Loucy (cell line): ENCODE data around the gene SOX8.

Experiments used
- H2AFZ ChIP-seq: fragments of 200-600 bp; sonication (generic); 2 replicates; pipeline ENCODE4 v1.6.0; 2016; ENCODE audit warnings: antibody characterized with exemption, mild to moderate bottlenecking, low read length, moderate library complexity
- H3F3A ChIP-seq: fragments of 200-600 bp; 2 replicates; pipeline ENCODE4 v1.6.0; 2016; ENCODE audit warnings: antibody characterized with exemption, low read depth, mild to moderate bottlenecking
- H3K27me3 ChIP-seq: fragments of 200-600 bp; sonication (generic); 2 replicates; pipeline ENCODE4 v1.6.1; 2014; ENCODE audit warnings: low read length, mild to moderate bottlenecking; ENCODE audit not compliant: insufficient read depth, poor library complexity, severe bottlenecking
- H3K36me3 ChIP-seq: fragments of 200-600 bp; sonication (generic); 2 replicates; pipeline ENCODE4 v1.6.1; 2016; ENCODE audit warnings: low read length; ENCODE audit not compliant: insufficient read depth
- H3K4me1 ChIP-seq: fragments of 200-600 bp; sonication (generic); 2 replicates; pipeline ENCODE4 v1.5.1; 2014; ENCODE audit warnings: low read length, mild to moderate bottlenecking; ENCODE audit not compliant: insufficient read depth, poor library complexity, severe bottlenecking
- H3K4me2 ChIP-seq: fragments of 200-600 bp; sonication (generic); 2 replicates; pipeline ENCODE4 v1.6.0; 2014; ENCODE audit warnings: antibody characterized with exemption, low read length, low read depth, mild to moderate bottlenecking; ENCODE audit not compliant: poor library complexity, severe bottlenecking
- H3K4me3 ChIP-seq: fragments of 200-600 bp; sonication (generic); 2 replicates; pipeline ENCODE4 v1.5.1; 2014; ENCODE audit warnings: low read length, mild to moderate bottlenecking, mixed read lengths; ENCODE audit not compliant: poor library complexity, severe bottlenecking
- H3K79me2 ChIP-seq: fragments of 200-600 bp; sonication (generic); 2 replicates; pipeline ENCODE4 v1.6.1; 2014; ENCODE audit warnings: low read length; ENCODE audit not compliant: insufficient read depth
- H3K9ac ChIP-seq: fragments of 200-600 bp; sonication (generic); 2 replicates; pipeline ENCODE4 v1.6.0; 2014; ENCODE audit warnings: mild to moderate bottlenecking, low read depth, low read length, moderate library complexity; ENCODE audit not compliant: poor library complexity, severe bottlenecking
- H3K9me2 ChIP-seq: fragments of 200-600 bp; sonication (generic); replicated peaks from 2 replicates; pipeline ENCODE4 v1.6.1; 2016; ENCODE audit warnings: low read depth, low read length, mixed read lengths
- H3K9me3 ChIP-seq: fragments of 200-600 bp; sonication (generic); 2 replicates; pipeline ENCODE4 v1.6.1; 2014; ENCODE audit warnings: mild to moderate bottlenecking, antibody characterized with exemption, low read length, low read depth; ENCODE audit not compliant: insufficient read depth
- H4K20me1 ChIP-seq: fragments of 200-600 bp; sonication (generic); 2 replicates; pipeline ENCODE4 v1.6.0; 2014; ENCODE audit warnings: antibody characterized with exemption, low read length, mild to moderate bottlenecking; ENCODE audit not compliant: insufficient read depth, poor library complexity, severe bottlenecking
- CTCF ChIP-seq: fragments of 200-600 bp; sonication (generic); conservative IDR thresholded peaks from 2 replicates; pipeline ENCODE4 v1.5.1; 2014; ENCODE audit warnings: mild to moderate bottlenecking, antibody characterized with exemption, low read length
- EZH2phosphoT487 ChIP-seq: fragments of 200-600 bp; IDR thresholded peaks from 2 replicates; pipeline ENCODE4 v1.6.1; 2018; ENCODE audit warnings: antibody characterized with exemption, mild to moderate bottlenecking, moderate library complexity, borderline replicate concordance

Gene SOX8

GRCh38 chr16:998615-999014, 17.0 kb downstream of the SOX8 start:
- H3F3A ChIP-seq: no peaks in the 10 kb centered on the region
- no peaks in the 10 kb centered on the region for H3K79me2 ChIP-seq
- H3K9me2 ChIP-seq: no peaks in the 10 kb centered on the region
- no peak overlapping the region for H3K4me2 ChIP-seq
- H3K36me3 ChIP-seq: no peaks in the 10 kb centered on the region
- no peak overlapping the region for H3K9ac ChIP-seq
- no peaks in the 10 kb centered on the region for H4K20me1 ChIP-seq
- H3K4me3 ChIP-seq: no peak overlapping the region
- H3K4me1 ChIP-seq: no peaks in the 10 kb centered on the region
- no peaks in the 10 kb centered on the region; the same call in 1 of the 2 replicates for H3K9me3 ChIP-seq
- no peak for TF ChIP-seq CTCF
- TF ChIP-seq EZH2phosphoT487: no peak
- H2AFZ ChIP-seq: no peak overlapping the region
- no peaks in the 10 kb centered on the region for H3K27me3 ChIP-seq

- TF ChIP-seq EZH2phosphoT487 (no peak), CTCF (no peak)
- H3K4me1 ChIP-seq: no peaks in the 10 kb centered on the region
- H3F3A ChIP-seq: no peaks in the 10 kb centered on the region
- H2AFZ ChIP-seq: no peak overlapping the region
- no peaks in the 10 kb centered on the region; the same call in 1 of the 2 replicates for H3K9me3 ChIP-seq
- H3K27me3 ChIP-seq: no peaks in the 10 kb centered on the region
- no peak overlapping the region for H3K4me3 ChIP-seq
- no peak overlapping the region for H3K4me2 ChIP-seq
- H3K79me2 ChIP-seq: no peaks in the 10 kb centered on the region
- H4K20me1 ChIP-seq: no peaks in the 10 kb centered on the region
- H3K9me2 ChIP-seq: no peaks in the 10 kb centered on the region
- H3K36me3 ChIP-seq: no peaks in the 10 kb centered on the region
- H3K9ac ChIP-seq: no peak overlapping the region
Observed at GRCh38 chr16:999677-1000076, 18.1 kb downstream of the SOX8 start.

- no peaks in the 10 kb centered on the region for H3F3A ChIP-seq
- no peak overlapping the region for H3K4me2 ChIP-seq
- H3K9me2 ChIP-seq: no peaks in the 10 kb centered on the region
- no peaks in the 10 kb centered on the region for H4K20me1 ChIP-seq
- no peaks in the 10 kb centered on the region; the same call in 1 of the 2 replicates for H3K9me3 ChIP-seq
- no peak overlapping the region for H3K4me3 ChIP-seq
- H3K27me3 ChIP-seq: no peaks in the 10 kb centered on the region
- no peaks in the 10 kb centered on the region for H3K4me1 ChIP-seq
- H3K9ac ChIP-seq: no peak overlapping the region
- no peaks in the 10 kb centered on the region for H3K79me2 ChIP-seq
- no peak overlapping the region for H2AFZ ChIP-seq
- no peaks in the 10 kb centered on the region for H3K36me3 ChIP-seq
- TF ChIP-seq CTCF (no peak), EZH2phosphoT487 (no peak)
Observed at GRCh38 chr16:1000608-1001007, 19.0 kb downstream of the SOX8 start.
